Measurements from ENCODE around the gene LSM12. TPM values are rescaled to one million over a fixed set of nuclear protein-coding genes. Genes with fewer than 3 reads are reported as not detected.

The LSM12 gene
- polyA plus RNA-seq, 3 donors = 24.7 to 65.8 (median 64.4) TPM

GRCh38 chr17:44079877-44080821 lies 13.7 kb upstream of the LSM12 start:
- H3K4me1 ChIP-seq (ENCODE audit: control insufficient read depth in 1 of 2, insufficient read depth in 2 of 2, low read length in 2 of 2) = peaks cover 37 to 43% of the 10 kb centered on the region in 2 donors
- H3K79me2 ChIP-seq (ENCODE audit: insufficient read depth, low read length) = no peaks in the 10 kb centered on the region
- Mint-ChIP-seq H3K4me1 (peaks cover 41% of the 10 kb centered on the region), H3K36me3 (peaks cover 76 to 90% of the 10 kb centered on the region in 2 donors), H3K9me3 (no peaks in the 10 kb centered on the region), H3K27ac (peak overlapping the region in 6 of 7 donors; percentile 64 to 81 (median 76)), H3K27me3 (ENCODE audit: low read depth in 3 of 3) (peaks cover 0 to under 1% (median 0%) of the 10 kb centered on the region in 3 donors), H3K4me3 (peak overlapping the region in 1 of 2 donors; percentile 24)
- WGBS (ENCODE audit: insufficient coverage) = 44% methylated on average over 14 of the region's 18 CpGs
- peak overlapping the region in 1 of 2 donors; percentile 21 for H3K27ac ChIP-seq (ENCODE audit: low read depth in 1 of 2, low read length in 2 of 2)
- no peak overlapping the region for H3K4me2 ChIP-seq (replicated peaks; ENCODE audit: extremely low read depth, low read length, poor library complexity, severe bottlenecking)
- DNase-seq = peak in 1 of 3 donors; percentile 51
- H3K9ac ChIP-seq (ENCODE audit: insufficient read depth, low read length, poor library complexity, severe bottlenecking) = no peak overlapping the region
- intact Hi-C loops (cut with micrococcal nuclease) = no loop called here
- H3K27me3 ChIP-seq (ENCODE audit: control insufficient read depth in 2 of 2, insufficient read depth in 2 of 2, low read length in 2 of 2) = no peaks in the 10 kb centered on the region
- peaks cover 9% of the 10 kb centered on the region for H4K20me1 ChIP-seq (ENCODE audit: insufficient read depth, low read length)
- H3K4me3 ChIP-seq (replicated peaks in 1 of 3; ENCODE audit: low read depth in 2 of 3, low read length in 3 of 3) = no peak overlapping the region
- no peak overlapping the region for H2AFZ ChIP-seq (ENCODE audit: insufficient read depth, low read depth, low read length, poor library complexity, severe bottlenecking)
- peaks cover 60 to 83% of the 10 kb centered on the region in 2 donors for H3K36me3 ChIP-seq (replicated peaks in 1 of 2; ENCODE audit: control insufficient read depth in 1 of 2, insufficient read depth in 2 of 2, low read length in 2 of 2)
- no peaks in the 10 kb centered on the region for H3K9me3 ChIP-seq (replicated peaks in 1 of 2; ENCODE audit: control insufficient read depth in 1 of 2, insufficient read depth in 1 of 2, low read length in 2 of 2)
- TF ChIP-seq, protein P1, sequence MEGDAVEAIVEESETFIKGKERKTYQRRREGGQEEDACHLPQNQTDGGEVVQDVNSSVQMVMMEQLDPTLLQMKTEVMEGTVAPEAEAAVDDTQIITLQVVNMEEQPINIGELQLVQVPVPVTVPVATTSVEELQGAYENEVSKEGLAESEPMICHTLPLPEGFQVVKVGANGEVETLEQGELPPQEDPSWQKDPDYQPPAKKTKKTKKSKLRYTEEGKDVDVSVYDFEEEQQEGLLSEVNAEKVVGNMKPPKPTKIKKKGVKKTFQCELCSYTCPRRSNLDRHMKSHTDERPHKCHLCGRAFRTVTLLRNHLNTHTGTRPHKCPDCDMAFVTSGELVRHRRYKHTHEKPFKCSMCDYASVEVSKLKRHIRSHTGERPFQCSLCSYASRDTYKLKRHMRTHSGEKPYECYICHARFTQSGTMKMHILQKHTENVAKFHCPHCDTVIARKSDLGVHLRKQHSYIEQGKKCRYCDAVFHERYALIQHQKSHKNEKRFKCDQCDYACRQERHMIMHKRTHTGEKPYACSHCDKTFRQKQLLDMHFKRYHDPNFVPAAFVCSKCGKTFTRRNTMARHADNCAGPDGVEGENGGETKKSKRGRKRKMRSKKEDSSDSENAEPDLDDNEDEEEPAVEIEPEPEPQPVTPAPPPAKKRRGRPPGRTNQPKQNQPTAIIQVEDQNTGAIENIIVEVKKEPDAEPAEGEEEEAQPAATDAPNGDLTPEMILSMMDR (IDR thresholded peaks at IDR 0.05) = no peak

DNA sequence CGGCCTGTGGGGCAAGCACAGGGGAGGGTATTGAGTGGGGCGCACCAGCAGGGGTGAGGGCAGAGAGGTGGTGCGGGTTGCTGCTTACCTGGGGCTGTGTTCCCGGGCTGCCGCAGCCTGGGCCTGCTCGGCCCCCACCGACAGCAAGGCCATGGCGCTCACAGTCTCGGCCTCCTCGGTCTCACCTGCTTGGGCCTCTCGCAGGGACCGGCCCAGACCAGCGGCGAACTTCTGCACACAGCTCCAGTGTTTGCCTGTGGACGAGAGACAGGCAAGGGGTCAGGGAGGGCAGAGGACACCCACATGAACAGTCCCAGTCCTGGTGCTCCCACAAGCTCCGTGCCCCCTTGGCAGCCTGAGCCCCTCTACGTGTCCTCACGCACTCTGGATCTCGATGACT lies 11.9 kb upstream of the LSM12 start:
- Mint-ChIP-seq H3K27ac (peak overlapping the region in 2 of 7 donors; percentile 11 to 27), H3K36me3 (peaks cover 69 to 86% of the 10 kb centered on the region in 2 donors), H3K4me3 (no peak overlapping the region), H3K9me3 (no peaks in the 10 kb centered on the region), H3K27me3 (ENCODE audit: low read depth in 3 of 3) (peaks cover 0 to 1% (median 0%) of the 10 kb centered on the region in 3 donors), H3K4me1 (peaks cover 41% of the 10 kb centered on the region)
- H3K27ac ChIP-seq (ENCODE audit: low read depth in 1 of 2, low read length in 2 of 2) = peak overlapping the region; percentile 65 to 80
- TF ChIP-seq, protein P1 (IDR thresholded peaks at IDR 0.05) = no peak
- H3K4me3 ChIP-seq (replicated peaks in 1 of 3; ENCODE audit: low read depth in 2 of 3, low read length in 3 of 3) = peak overlapping the region in 1 of 3 experiments; percentile 61
- H3K79me2 ChIP-seq (ENCODE audit: insufficient read depth, low read length) = peaks cover 8% of the 10 kb centered on the region
- H4K20me1 ChIP-seq (ENCODE audit: insufficient read depth, low read length) = peaks cover 11% of the 10 kb centered on the region
- H3K9ac ChIP-seq (ENCODE audit: insufficient read depth, low read length, poor library complexity, severe bottlenecking) = no peak overlapping the region
- peaks cover 37 to 43% of the 10 kb centered on the region in 2 donors for H3K4me1 ChIP-seq (ENCODE audit: control insufficient read depth in 1 of 2, insufficient read depth in 2 of 2, low read length in 2 of 2)
- WGBS (ENCODE audit: insufficient coverage) = 97% methylated on average over 16 of the region's 19 CpGs
- no peak for DNase-seq
- H3K9me3 ChIP-seq (replicated peaks in 1 of 2; ENCODE audit: control insufficient read depth in 1 of 2, insufficient read depth in 1 of 2, low read length in 2 of 2) = no peaks in the 10 kb centered on the region
- H3K4me2 ChIP-seq (replicated peaks; ENCODE audit: extremely low read depth, low read length, poor library complexity, severe bottlenecking) = no peak overlapping the region
- peaks cover 57 to 82% of the 10 kb centered on the region in 2 donors for H3K36me3 ChIP-seq (replicated peaks in 1 of 2; ENCODE audit: control insufficient read depth in 1 of 2, insufficient read depth in 2 of 2, low read length in 2 of 2)
- intact Hi-C loops (cut with micrococcal nuclease) = no loop called here
- no peak overlapping the region for H2AFZ ChIP-seq (ENCODE audit: insufficient read depth, low read depth, low read length, poor library complexity, severe bottlenecking)
- no peaks in the 10 kb centered on the region for H3K27me3 ChIP-seq (ENCODE audit: control insufficient read depth in 2 of 2, insufficient read depth in 2 of 2, low read length in 2 of 2)
